Measurements from ENCODE around the gene CENPT.

- TF ChIP-seq JUND (IDR thresholded peaks at IDR 0.05; ENCODE audit: low read length) (no peak), CHD2 (IDR thresholded peaks at IDR 0.05; ENCODE audit: low read length) (no peak), CTCF (IDR thresholded peaks at IDR 0.05; ENCODE audit: control extremely low read depth in 1 of 3, insufficient read depth in 1 of 3, low read depth in 1 of 3, low read length in 3 of 3) (no peak)
These were observed 26.2 kb upstream of the CENPT start for GRCh38 chr16:67873435-67874370.
